IPS DF 6.9 (cell line): ENCODE data around the gene UQCRQ.

ENCODE experiments used
- DNase-seq: peaks from one replicate; pipeline ENCODE4 v3.0.0-alpha.2; 2013; ENCODE audit warnings: low read depth, low spot score
- H3K27ac ChIP-seq: one replicate; pipeline ENCODE4 v1.5.1; 2013; ENCODE audit warnings: low read length, control low read depth
- H3K27me3 ChIP-seq: 2 replicates; pipeline ENCODE4 v1.6.1; 2013; ENCODE audit warnings: mild to moderate bottlenecking, low read length; ENCODE audit not compliant: control insufficient read depth, insufficient read depth
- H3K36me3 ChIP-seq: 2 replicates; pipeline ENCODE4 v1.6.1; 2013; ENCODE audit warnings: low read length; ENCODE audit not compliant: control insufficient read depth, insufficient read depth
- H3K4me1 ChIP-seq: 2 replicates; pipeline ENCODE4 v1.6.1; 2013; ENCODE audit warnings: low read length; ENCODE audit not compliant: control insufficient read depth, insufficient read depth
- H3K4me3 ChIP-seq: 2 replicates; pipeline ENCODE4 v1.5.1; 2013; ENCODE audit warnings: mild to moderate bottlenecking, low read length
- H3K9me3 ChIP-seq: 2 replicates; pipeline ENCODE4 v1.6.1; 2013; ENCODE audit warnings: low read length, inconsistent platforms; ENCODE audit not compliant: control insufficient read depth, insufficient read depth
- WGBS: extraction: QIAGEN DNeasy Blood & Tissue Kit; methylation state at CpG from one replicate; pipeline ENCODE4 v1.1.7; 2013; ENCODE audit warnings: mixed read lengths, missing lambda C conversion rate; ENCODE audit not compliant: insufficient read length, insufficient coverage; 5-methylcytosine and 5-hydroxymethylcytosine counted together

Gene UQCRQ

GRCh38 chr5:132870801-132871200, 4.4 kb downstream of the UQCRQ start:
- Histone ChIP-seq H3K27me3 (no peaks in the 10 kb centered on the region), H3K4me3 (no peak overlapping the region), H3K27ac (no peak overlapping the region), H3K36me3 (peaks cover 5% of the 10 kb centered on the region; the same call in 1 of the 2 replicates), H3K4me1 (no peaks in the 10 kb centered on the region), H3K9me3 (no peaks in the 10 kb centered on the region)
- DNase-seq: no peak
- WGBS: no CpG with 5 or more reads among the region's 2 CpGs

GRCh38 chr5:132871459-132872284, 5.2 kb downstream of the UQCRQ start:
- Histone ChIP-seq H3K36me3 (peaks cover 5% of the 10 kb centered on the region; the same call in 1 of the 2 replicates), H3K9me3 (no peaks in the 10 kb centered on the region), H3K4me3 (no peak overlapping the region), H3K27ac (no peak overlapping the region), H3K27me3 (no peaks in the 10 kb centered on the region), H3K4me1 (no peaks in the 10 kb centered on the region)
- DNase-seq: no peak
- WGBS: no CpG with 5 or more reads among the region's 5 CpGs

GRCh38 chr5:132872788-132873118, 6.3 kb downstream of the UQCRQ start:
- Histone ChIP-seq H3K9me3 (no peaks in the 10 kb centered on the region), H3K4me3 (no peak overlapping the region), H3K36me3 (peaks cover 5% of the 10 kb centered on the region; the same call in 1 of the 2 replicates), H3K27ac (no peak overlapping the region), H3K4me1 (no peaks in the 10 kb centered on the region), H3K27me3 (no peaks in the 10 kb centered on the region)
- DNase-seq: no peak
- no CpG with 5 or more reads among the region's 1 CpG for WGBS

GRCh38 chr5:132873119-132873929, 6.9 kb downstream of the UQCRQ start, which contains the start of gene LEAP2:
Gene LEAP2, plus strand, starts transcription at chr5:132873668. Its CDS starts 27 bp downstream, at chr5:132873695.
- no peak within 1 kb of the TSS for H3K4me3 ChIP-seq
- H3K27me3 ChIP-seq: no peaks in the 10 kb centered on the region
- DNase-seq: no peak
- H3K36me3 ChIP-seq: peaks cover 5% of the 10 kb centered on the region; the same call in 1 of the 2 replicates
- no peaks in the 10 kb centered on the region for H3K9me3 ChIP-seq
- H3K4me1 ChIP-seq: no peaks in the 10 kb centered on the region
- no CpG with 5 or more reads among the region's 6 CpGs for WGBS
- H3K27ac ChIP-seq: no peak within 1 kb of the TSS

- Histone ChIP-seq H3K27ac (no peak overlapping the region), H3K27me3 (no peaks in the 10 kb centered on the region), H3K4me1 (no peaks in the 10 kb centered on the region), H3K4me3 (no peak overlapping the region), H3K36me3 (peaks cover 2% of the 10 kb centered on the region; the same call in 1 of the 2 replicates), H3K9me3 (no peaks in the 10 kb centered on the region)
- DNase-seq: no peak
- WGBS: no CpG with 5 or more reads among the region's 3 CpGs
These were observed 7.5 kb downstream of the UQCRQ start for GRCh38 chr5:132873930-132874271.

- H3K27me3 ChIP-seq: no peaks in the 10 kb centered on the region
- H3K4me3 ChIP-seq: no peak overlapping the region
- H3K4me1 ChIP-seq: no peaks in the 10 kb centered on the region
- H3K9me3 ChIP-seq: no peaks in the 10 kb centered on the region
- WGBS: no CpG with 5 or more reads among the region's 1 CpG
- DNase-seq: no peak
- H3K27ac ChIP-seq: no peak overlapping the region
- peaks cover 5% of the 10 kb centered on the region; the same call in 1 of the 2 replicates for H3K36me3 ChIP-seq
These were observed 9.7 kb downstream of the UQCRQ start for GRCh38 chr5:132876020-132876759.

GRCh38 chr5:132877466-132877865, 11.0 kb downstream of the UQCRQ start:
- peaks cover 3% of the 10 kb centered on the region; the same call in 1 of the 2 replicates for H3K36me3 ChIP-seq
- no peak overlapping the region for H3K27ac ChIP-seq
- no peaks in the 10 kb centered on the region for H3K9me3 ChIP-seq
- no peak for DNase-seq
- H3K4me1 ChIP-seq: no peaks in the 10 kb centered on the region
- no peak overlapping the region for H3K4me3 ChIP-seq
- no CpG with 5 or more reads among the region's 2 CpGs for WGBS
- H3K27me3 ChIP-seq: no peaks in the 10 kb centered on the region

GRCh38 chr5:132877938-132878337, 11.5 kb downstream of the UQCRQ start:
- H3K4me1 ChIP-seq: no peaks in the 10 kb centered on the region
- H3K27ac ChIP-seq: no peak overlapping the region
- no peaks in the 10 kb centered on the region for H3K27me3 ChIP-seq
- WGBS: no CpG with 5 or more reads among the region's 3 CpGs
- H3K36me3 ChIP-seq: peaks cover 3% of the 10 kb centered on the region; the same call in 1 of the 2 replicates
- DNase-seq: no peak
- H3K9me3 ChIP-seq: no peaks in the 10 kb centered on the region
- no peak overlapping the region for H3K4me3 ChIP-seq

GRCh38 chr5:132883261-132883834, 16.9 kb downstream of the UQCRQ start:
- no peaks in the 10 kb centered on the region for H3K4me1 ChIP-seq
- no peak for DNase-seq
- no peak overlapping the region for H3K4me3 ChIP-seq
- H3K27ac ChIP-seq: no peak overlapping the region
- H3K27me3 ChIP-seq: no peaks in the 10 kb centered on the region
- peaks cover 10% of the 10 kb centered on the region; the same call in 1 of the 2 replicates for H3K36me3 ChIP-seq
- no peaks in the 10 kb centered on the region for H3K9me3 ChIP-seq
- 100% methylated on average over 1 of the region's 2 CpGs for WGBS

GRCh38 chr5:132884548-132884947, 18.1 kb downstream of the UQCRQ start:
- H3K4me1 ChIP-seq: no peaks in the 10 kb centered on the region
- H3K27me3 ChIP-seq: no peaks in the 10 kb centered on the region
- H3K27ac ChIP-seq: no peak overlapping the region
- H3K9me3 ChIP-seq: no peaks in the 10 kb centered on the region
- no CpG with 5 or more reads among the region's 2 CpGs for WGBS
- H3K4me3 ChIP-seq: no peak overlapping the region
- peaks cover 10% of the 10 kb centered on the region; the same call in 1 of the 2 replicates for H3K36me3 ChIP-seq
- no peak for DNase-seq
